A549 (cell line): ENCODE results near the gene LAMA2.

Experiments
- BHLHE40 ChIP-seq: IDR thresholded peaks from 2 replicates; pipeline ENCODE4 v1.6.1; 2012; ENCODE audit warnings: low read depth, low read length, inconsistent platforms
- CEBPB ChIP-seq, 2 experiments: fragments of >200 bp in 1 of 2; sonication (Bioruptor Twin) in 1 of 2; formaldehyde crosslinking in 1 of 2; IDR thresholded peaks; 2 replicates each; pipeline ENCODE4 v1.6.1; 2012 to 2016
- EP300 ChIP-seq, 2 experiments: fragments of >200 bp; sonication (Bioruptor Twin); formaldehyde crosslinking; IDR thresholded peaks; 2 replicates in 1 of 2; 3 replicates in 1 of 2; pipeline ENCODE4 v1.6.1; 2016 to 2017
- HOXA7 ChIP-seq: fragments of 250-450 bp; sonication (Bioruptor Pico); IDR thresholded peaks from 2 replicates; pipeline ENCODE4 v1.5.0; 2020; ENCODE audit warnings: mild to moderate bottlenecking, moderate library complexity
- KDM1A ChIP-seq: fragments of 200-600 bp; sonication (generic); IDR thresholded peaks from 2 replicates; pipeline ENCODE4 v1.6.1; 2016; ENCODE audit warnings: low read depth, mild to moderate bottlenecking
- POLR2A ChIP-seq: IDR thresholded peaks from 2 replicates; pipeline ENCODE4 v1.6.1; 2012; ENCODE audit warnings: mild to moderate bottlenecking, low read length
- RCOR1 ChIP-seq: fragments of 150-350 bp; IDR thresholded peaks from 2 replicates; pipeline ENCODE4 v1.6.1; 2014; ENCODE audit warnings: antibody characterized with exemption, low read length, low read depth
- RNF2 ChIP-seq: fragments of 200-600 bp; sonication (generic); IDR thresholded peaks from 2 replicates; pipeline ENCODE4 v1.6.1; 2016; ENCODE audit warnings: low read depth, mild to moderate bottlenecking, antibody characterized with exemption, moderate library complexity, borderline replicate concordance
- TF ChIP-seq, protein P1 (sequence below): fragments of 200-600 bp; sonication (generic); IDR thresholded peaks from 2 replicates; pipeline ENCODE4 v1.6.1; 2016; ENCODE audit warnings: antibody characterized with exemption, mild to moderate bottlenecking, moderate library complexity
- TF ChIP-seq, protein P2 (sequence below): IDR thresholded peaks from 2 replicates; pipeline ENCODE4 v1.6.1; 2012
- TF ChIP-seq, protein P3 (sequence below): fragments of >200 bp; sonication (Bioruptor Twin); formaldehyde crosslinking; IDR thresholded peaks from 3 replicates; pipeline ENCODE4 v1.5.1; 2016
- TF ChIP-seq, protein P4 (sequence below): fragments of 250-450 bp; sonication (Bioruptor Pico); IDR thresholded peaks from 2 replicates; pipeline ENCODE4 v1.5.0; 2020; ENCODE audit warnings: low read depth, mild to moderate bottlenecking, moderate library complexity
- TF ChIP-seq, protein P5 (sequence below): IDR thresholded peaks from 2 replicates; pipeline ENCODE4 v1.6.1; 2012
- TF ChIP-seq, protein P6 (sequence below): fragments of 450-650 bp; IDR thresholded peaks from 2 replicates; pipeline ENCODE4 v1.6.1; 2014; ENCODE audit warnings: antibody characterized with exemption

DNA sequence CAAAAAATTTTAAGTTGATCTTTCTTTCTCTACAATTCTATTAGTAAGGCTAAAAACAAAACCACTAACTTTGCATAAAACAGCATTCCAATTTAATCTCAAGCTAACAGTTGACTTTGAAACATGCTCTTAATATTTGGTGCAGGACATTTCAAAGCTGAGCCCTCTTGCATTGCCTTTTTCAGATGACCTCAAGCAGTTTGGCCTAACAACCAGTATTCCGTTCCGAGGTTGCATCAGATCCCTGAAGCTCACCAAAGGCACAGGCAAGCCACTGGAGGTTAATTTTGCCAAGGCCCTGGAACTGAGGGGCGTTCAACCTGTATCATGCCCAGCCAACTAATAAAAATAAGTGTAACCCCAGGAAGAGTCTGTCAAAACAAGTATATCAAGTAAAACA is 633.1 kb downstream of the LAMA2 start:
- TF ChIP-seq RCOR1 (no peak), POLR2A (no peak), KDM1A (no peak), HOXA7 (CRISPR knock-in tag) (no peak), RNF2 (no peak), CEBPB (IDR thresholded peaks at IDR 0.05) (no peak), EP300 (IDR thresholded peaks at IDR 0.05) (no peak), BHLHE40 (no peak)
- TF ChIP-seq, protein P1, sequence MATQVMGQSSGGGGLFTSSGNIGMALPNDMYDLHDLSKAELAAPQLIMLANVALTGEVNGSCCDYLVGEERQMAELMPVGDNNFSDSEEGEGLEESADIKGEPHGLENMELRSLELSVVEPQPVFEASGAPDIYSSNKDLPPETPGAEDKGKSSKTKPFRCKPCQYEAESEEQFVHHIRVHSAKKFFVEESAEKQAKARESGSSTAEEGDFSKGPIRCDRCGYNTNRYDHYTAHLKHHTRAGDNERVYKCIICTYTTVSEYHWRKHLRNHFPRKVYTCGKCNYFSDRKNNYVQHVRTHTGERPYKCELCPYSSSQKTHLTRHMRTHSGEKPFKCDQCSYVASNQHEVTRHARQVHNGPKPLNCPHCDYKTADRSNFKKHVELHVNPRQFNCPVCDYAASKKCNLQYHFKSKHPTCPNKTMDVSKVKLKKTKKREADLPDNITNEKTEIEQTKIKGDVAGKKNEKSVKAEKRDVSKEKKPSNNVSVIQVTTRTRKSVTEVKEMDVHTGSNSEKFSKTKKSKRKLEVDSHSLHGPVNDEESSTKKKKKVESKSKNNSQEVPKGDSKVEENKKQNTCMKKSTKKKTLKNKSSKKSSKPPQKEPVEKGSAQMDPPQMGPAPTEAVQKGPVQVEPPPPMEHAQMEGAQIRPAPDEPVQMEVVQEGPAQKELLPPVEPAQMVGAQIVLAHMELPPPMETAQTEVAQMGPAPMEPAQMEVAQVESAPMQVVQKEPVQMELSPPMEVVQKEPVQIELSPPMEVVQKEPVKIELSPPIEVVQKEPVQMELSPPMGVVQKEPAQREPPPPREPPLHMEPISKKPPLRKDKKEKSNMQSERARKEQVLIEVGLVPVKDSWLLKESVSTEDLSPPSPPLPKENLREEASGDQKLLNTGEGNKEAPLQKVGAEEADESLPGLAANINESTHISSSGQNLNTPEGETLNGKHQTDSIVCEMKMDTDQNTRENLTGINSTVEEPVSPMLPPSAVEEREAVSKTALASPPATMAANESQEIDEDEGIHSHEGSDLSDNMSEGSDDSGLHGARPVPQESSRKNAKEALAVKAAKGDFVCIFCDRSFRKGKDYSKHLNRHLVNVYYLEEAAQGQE: no peak
- TF ChIP-seq, protein P2, sequence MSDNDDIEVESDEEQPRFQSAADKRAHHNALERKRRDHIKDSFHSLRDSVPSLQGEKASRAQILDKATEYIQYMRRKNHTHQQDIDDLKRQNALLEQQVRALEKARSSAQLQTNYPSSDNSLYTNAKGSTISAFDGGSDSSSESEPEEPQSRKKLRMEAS: no peak
- TF ChIP-seq, protein P3, sequence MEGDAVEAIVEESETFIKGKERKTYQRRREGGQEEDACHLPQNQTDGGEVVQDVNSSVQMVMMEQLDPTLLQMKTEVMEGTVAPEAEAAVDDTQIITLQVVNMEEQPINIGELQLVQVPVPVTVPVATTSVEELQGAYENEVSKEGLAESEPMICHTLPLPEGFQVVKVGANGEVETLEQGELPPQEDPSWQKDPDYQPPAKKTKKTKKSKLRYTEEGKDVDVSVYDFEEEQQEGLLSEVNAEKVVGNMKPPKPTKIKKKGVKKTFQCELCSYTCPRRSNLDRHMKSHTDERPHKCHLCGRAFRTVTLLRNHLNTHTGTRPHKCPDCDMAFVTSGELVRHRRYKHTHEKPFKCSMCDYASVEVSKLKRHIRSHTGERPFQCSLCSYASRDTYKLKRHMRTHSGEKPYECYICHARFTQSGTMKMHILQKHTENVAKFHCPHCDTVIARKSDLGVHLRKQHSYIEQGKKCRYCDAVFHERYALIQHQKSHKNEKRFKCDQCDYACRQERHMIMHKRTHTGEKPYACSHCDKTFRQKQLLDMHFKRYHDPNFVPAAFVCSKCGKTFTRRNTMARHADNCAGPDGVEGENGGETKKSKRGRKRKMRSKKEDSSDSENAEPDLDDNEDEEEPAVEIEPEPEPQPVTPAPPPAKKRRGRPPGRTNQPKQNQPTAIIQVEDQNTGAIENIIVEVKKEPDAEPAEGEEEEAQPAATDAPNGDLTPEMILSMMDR: no peak
- TF ChIP-seq, protein P4, sequence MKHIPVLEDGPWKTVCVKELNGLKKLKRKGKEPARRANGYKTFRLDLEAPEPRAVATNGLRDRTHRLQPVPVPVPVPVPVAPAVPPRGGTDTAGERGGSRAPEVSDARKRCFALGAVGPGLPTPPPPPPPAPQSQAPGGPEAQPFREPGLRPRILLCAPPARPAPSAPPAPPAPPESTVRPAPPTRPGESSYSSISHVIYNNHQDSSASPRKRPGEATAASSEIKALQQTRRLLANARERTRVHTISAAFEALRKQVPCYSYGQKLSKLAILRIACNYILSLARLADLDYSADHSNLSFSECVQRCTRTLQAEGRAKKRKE (CRISPR knock-in tag): no peak
- TF ChIP-seq, protein P5, sequence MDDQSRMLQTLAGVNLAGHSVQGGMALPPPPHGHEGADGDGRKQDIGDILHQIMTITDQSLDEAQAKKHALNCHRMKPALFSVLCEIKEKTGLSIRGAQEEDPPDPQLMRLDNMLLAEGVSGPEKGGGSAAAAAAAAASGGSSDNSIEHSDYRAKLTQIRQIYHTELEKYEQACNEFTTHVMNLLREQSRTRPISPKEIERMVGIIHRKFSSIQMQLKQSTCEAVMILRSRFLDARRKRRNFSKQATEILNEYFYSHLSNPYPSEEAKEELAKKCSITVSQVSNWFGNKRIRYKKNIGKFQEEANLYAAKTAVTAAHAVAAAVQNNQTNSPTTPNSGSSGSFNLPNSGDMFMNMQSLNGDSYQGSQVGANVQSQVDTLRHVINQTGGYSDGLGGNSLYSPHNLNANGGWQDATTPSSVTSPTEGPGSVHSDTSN: no peak
- TF ChIP-seq, protein P6, sequence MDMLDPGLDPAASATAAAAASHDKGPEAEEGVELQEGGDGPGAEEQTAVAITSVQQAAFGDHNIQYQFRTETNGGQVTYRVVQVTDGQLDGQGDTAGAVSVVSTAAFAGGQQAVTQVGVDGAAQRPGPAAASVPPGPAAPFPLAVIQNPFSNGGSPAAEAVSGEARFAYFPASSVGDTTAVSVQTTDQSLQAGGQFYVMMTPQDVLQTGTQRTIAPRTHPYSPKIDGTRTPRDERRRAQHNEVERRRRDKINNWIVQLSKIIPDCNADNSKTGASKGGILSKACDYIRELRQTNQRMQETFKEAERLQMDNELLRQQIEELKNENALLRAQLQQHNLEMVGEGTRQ: no peak
